Muscle of back (tissue), 11 donors: ENCODE results near the gene RDH13. TPM values are rescaled to one million over a fixed set of nuclear protein-coding genes. Genes with fewer than 3 reads are reported as not detected.
"Not testable (repeated sequence)": the region's sequence is repeated elsewhere in the genome, so short reads cannot be mapped to it uniquely, and the experiment has no call there.

Experiments
- DNase-seq, 3 donors: peaks; one replicate each; pipeline versions ENCODE4 v3.0.0 to v3.0.0-alpha.2; 2013
- polyA plus RNA-seq, 10 donors: library from polyadenylated mRNA; unstranded; fragments of 120-200 nt; gene quantifications; one replicate each; pipeline ENCODE4 v1.2.1, GENCODE V29; 2013; ENCODE audit not compliant: insufficient read length in 10 of 10

RDH13 gene
- polyA plus RNA-seq, 10 donors, result 8.4 to 14.9 (median 11.5) TPM

DNA sequence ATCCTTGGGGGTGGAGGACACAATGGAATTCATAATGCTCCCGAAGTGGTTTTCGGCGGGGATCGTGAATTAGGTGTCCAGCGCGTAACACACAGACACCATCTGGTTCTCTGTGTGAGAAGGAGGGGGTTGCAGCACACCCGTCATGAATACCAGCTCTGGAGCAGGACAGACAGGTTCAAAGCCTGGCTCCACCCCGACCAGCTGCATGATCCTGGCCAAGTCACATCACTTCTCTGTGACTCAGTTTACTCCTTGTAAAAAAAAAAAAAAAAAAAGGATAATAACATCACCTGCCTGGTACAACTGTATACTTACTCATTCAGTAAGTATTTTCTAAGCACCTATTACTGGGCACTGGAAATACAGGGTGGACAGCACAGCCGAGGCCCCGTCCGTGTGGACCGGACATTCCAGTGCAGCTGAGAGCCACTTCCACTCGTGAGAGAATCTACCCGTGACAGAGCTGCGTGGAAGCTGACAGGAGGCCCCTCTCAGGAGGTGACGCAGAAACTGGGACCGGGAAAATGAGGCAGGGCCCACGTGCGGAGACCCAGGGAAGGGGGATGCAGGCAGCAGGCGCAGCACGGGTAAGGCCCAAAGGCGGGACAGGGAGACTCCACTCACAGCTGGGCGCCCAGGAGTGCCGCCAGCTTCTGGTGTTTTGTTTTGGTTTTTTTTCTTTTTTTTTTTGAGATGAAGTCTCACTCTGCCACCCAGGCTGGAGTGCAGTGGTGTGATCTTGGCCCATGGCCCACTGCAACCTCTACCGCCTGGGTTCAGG lies 12.0 kb downstream of the RDH13 start:
- no peak for DNase-seq

GRCh38 chr19:55048446-55048845 lies 14.5 kb downstream of the RDH13 start:
- DNase-seq, result no peak

DNA sequence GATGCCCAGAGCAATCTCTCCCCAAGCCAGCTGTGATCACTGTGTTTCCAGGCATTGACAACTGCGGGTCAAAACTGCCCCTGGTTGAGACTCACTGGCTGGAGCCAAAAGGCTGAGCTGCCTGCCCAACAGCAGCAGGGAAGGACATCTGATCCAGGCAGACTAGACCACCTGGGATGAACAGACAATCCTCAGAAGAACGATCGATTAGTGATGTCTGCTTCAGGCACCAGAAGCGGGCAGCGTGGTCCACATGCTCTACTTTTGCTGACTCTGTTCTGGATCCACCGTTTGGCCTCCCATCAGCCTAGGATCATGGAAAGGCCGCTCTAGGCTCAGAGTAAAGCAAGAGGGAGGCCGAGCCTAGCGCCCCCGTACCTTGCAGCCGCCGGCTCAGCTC lies 15.0 kb downstream of the RDH13 start:
- DNase-seq, result no peak

- DNase-seq, result no peak
These were observed 15.8 kb downstream of the RDH13 start for GRCh38 chr19:55046975-55047622.

- DNase-seq, result no peak
These were observed 17.9 kb downstream of the RDH13 start for GRCh38 chr19:55044771-55045716.

DNA sequence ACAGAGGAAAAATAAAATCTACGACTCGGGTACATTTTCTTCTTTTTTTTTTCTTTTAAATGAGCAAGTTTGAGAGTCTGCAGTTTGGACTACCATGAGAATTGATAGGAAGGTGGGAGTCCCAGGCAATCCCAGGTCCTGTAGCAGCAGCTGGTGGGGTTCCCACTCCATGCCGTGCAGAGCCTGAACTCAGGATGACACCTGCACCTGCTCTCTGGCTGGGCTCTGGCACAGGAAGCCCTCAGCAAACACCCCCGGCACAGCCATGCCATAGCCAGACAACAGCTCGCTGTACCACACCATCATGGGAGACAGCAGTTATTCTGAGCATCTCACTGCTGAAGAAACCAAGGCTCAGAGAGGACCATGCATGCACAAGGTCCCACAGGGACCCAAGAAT lies 18.7 kb downstream of the RDH13 start:
- DNase-seq, result no peak

DNA sequence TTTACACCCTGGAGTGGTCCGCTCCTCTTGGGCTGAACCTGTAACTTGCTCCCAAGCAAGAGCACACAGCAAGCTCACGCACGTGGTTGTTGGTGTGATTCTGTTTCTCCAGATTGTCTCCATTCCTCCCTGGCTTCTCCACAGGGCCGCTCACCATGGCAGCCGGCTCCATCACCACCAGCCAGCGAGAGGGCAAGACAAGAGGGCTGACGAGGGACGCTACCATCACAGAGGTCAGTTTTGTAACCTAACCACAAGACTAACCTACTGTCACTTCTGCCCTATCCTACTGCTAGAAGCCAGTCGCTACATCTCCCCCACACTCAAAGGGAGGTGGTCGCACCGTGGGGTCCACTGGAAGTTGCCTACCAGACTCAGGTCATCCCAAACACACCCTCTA lies 20.3 kb downstream of the RDH13 start:
- no peak for DNase-seq

DNA sequence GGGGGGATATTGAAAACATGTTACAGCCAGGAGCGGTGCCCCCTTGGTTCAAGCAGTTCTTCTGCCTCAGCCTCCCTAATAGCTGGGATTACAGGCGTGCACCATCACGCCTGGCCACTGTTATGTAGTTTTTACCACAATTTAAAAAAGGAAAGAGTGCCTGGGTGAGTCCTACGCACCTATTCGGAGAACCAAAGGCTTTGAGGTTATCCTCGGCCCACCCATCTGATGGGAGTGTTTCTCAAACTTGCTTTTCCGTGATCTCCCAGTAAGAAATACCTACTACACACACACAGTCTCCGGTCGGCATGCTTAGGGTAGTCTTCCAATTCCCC lies 20.6 kb downstream of the RDH13 start:
- no peak for DNase-seq

DNA sequence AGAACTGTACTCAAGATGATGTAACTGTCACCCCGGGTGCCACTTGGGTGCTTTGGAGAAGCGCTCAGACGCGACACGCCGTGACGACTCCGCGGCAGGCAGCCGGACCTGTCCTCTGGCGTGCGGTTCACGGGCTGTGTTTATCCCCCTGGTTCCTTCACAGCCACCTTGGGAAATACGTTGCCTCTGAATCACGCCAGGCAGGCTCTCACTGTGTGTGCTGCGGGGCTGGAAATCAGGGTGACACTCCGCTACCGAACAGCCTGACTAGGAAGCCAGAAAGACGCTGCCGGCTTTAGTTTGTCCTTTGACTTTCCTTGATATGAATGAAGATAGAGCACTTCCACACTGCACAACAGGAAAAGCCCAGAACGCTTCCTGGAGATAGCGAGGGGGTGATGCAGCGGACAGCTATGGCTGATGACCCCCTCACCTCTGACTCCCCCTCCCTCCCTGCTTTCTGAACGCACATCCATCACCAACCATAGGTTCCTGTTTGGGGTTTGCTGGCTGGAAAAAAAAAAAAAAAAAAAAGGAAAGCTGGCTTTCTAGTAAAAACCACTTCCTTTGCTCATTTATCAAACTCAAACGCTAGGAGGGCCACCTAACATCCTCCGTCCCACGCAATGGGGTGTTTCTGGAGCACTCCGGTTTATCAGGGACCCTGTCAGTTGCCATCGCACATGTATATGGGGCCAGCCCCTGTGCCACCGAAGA lies 21.2 kb downstream of the RDH13 start:
- no peak for DNase-seq

DNA sequence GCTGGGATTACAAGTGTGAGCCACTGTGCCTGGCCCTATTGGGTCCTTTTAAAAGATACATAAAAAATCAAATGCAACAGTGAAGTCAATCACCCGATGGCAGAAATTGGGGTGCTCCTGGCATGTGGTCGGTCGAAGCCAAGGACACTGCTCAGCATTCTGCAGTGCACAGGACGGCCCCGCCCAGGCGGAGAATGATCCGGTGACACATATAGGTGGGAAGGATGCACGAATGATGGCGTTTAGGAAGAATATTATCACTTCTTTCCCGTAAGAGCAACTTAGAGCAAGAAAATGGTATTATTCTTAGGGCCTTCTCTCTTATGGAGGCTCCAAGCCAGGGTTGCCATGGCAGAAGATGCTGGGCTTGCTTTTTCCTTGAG lies 21.7 kb downstream of the RDH13 start:
- DNase-seq, result no peak

DNA sequence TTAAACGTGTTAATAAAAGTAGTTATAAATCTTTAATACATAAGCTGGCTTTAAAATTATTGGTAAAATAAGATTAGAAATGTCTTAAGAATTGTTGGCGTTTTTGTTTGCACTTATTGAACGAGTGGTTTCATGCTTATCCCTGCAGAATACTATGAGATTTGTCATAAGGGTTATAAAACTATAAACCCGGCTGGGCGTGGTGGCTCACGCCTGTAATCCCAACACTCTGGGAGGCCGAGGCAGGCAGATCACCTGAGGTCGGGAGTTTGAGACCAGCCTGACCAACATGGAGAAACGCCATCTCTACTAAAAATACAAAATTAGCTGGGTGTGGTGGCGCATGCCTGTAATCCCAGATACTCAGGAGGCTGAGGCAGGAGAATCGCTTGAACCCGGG lies 22.3 kb downstream of the RDH13 start:
- not testable (repeated sequence) for DNase-seq

DNA sequence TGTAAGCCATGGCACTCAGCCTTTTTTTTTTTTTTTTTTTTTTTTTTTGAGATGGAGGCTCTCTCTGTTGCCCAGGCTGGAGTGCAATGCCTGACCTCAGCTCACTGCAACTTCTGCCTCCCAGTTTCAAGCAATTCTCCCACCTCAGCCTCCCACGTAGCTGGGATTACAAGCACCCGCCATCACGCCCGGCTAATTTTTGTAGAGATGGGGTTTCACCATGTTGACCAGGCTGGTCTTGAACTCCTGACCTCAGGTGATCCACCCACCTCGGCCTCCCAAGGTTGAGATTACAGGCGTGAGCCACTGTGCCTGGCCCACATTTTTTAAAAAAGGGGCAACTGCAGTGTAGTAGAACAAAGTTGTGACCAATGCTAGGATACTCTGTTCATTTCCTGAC lies 25.3 kb downstream of the RDH13 start:
- DNase-seq, result not testable (repeated sequence)

DNA sequence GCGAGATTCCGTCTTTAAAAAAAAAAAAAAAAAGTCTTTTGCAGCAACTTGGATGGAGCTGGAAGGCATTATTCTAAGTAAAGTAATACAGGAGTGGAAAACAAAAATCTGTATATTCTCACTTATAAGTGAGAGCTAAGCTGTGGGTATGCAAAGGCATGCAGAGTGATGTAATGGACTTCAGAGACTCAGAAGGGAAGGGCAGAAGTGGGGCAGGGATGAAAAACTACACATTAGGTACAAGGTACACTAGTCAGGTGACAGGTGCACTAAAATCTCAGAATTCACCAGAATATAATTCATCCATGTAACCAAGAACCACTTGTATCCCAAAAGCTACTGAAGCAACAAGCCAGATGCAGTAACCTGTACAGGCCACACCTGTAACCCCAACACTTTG lies 26.9 kb downstream of the RDH13 start:
- no peak for DNase-seq

GRCh38 chr19:55034751-55035150 lies 28.2 kb downstream of the RDH13 start:
- DNase-seq, result no peak

- DNase-seq, result not testable (repeated sequence)
These were observed 29.8 kb downstream of the RDH13 start for GRCh38 chr19:55032976-55033643.

DNA sequence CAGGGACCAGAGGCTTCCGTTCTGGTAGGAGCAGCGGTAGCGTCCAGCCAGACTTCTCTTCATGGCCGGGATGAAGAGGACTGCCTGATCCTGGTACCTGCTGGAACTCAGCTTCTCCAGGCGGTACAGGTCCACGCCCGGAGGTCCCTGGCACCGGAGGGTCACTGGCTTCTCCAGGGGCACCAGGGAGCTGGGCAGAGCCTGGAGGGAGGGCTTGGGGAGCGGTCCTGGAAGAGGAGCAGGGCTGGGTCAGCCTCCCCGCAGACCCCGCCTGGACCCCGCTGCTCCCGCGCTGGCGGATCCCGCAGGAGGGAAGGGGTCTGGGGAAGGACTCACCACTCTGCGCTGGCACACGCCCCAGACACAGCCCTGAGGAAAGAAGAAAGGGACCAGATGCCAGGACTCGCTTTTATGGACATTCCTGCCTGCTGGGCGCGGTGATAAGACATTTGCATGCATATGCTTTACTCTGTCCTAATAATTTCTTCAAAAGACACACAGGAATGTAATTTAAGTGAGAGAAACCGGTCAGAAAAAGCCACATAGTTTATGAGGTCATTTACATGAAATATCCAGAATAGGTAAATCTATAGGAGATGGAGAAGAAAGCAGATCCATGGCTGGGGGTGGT lies 30.7 kb downstream of the RDH13 start:
- no peak for DNase-seq

DNA sequence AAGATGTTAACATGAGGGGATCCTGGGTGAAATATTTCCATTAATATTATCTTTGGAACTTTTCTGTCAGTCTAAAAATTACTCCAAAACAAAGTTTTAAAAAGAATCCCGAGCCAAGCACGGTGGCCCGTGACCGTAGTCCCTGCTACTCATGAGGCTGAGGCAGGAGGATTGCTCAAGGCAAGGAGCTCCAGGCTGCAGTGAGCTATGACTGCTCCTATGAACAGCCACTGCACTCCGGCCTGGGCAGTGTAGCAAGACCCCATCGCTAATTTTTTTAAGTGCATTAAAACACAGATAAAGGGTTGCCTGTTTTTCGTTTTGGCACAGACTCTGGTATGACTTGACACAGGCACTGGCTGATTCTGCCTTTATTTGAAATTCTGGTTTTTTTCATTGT lies 31.8 kb downstream of the RDH13 start:
- DNase-seq, result no peak

DNA sequence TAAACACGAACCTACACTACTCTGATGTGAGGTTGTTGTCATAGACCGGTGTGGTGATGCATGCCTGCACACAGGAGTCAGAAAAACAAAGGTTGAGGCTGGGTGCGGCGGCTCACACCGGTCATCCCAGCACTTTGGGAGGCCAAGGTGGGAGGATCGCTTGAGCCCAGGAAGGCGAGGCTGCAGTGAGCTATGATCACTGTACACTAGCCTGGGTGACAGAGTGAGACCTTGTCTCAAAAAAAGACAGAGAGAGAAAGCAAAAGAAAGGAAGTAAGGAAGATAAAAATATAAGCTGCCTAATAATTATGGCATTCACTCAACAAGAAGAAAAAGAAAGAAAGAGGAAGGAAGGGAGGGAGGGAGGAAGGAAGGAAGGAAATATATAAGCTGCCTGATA lies 34.2 kb downstream of the RDH13 start:
- no peak for DNase-seq

- DNase-seq, result no peak
These were observed 35.2 kb downstream of the RDH13 start for GRCh38 chr19:55027472-55028337.

DNA sequence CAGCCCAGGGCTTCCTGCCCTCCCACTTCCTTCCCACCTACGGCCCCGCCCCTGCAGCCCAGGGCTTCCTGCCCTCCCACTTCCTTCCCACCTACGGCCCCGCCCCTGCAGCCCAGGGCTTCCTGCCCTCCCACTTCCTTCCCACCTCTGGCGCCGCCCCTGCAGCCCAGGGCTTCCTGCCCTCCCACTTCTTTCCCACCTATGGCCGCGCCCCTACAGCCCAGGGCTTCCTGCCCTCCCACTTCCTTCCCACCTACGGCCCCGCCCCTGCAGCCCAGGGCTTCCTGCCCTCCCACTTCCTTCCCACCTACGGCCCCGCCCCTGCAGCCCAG lies 35.8 kb downstream of the RDH13 start:
- not testable (repeated sequence) for DNase-seq
